HCT116 (cell line): ENCODE data around the gene C5orf24. TPM values are rescaled to one million over a fixed set of nuclear protein-coding genes. Genes with fewer than 3 reads are reported as not detected.

Experiments used
- ATAC-seq: fragments of 200-7000 bp; cut with Tn5 transposase; 2 replicates; pipeline ENCODE4 v1.9.1; 2020; ENCODE audit warnings: mild to moderate bottlenecking, moderate library complexity
- BruUV-seq: library from RNA; stranded (reverse); fragments of 400-500 nt; replicated peaks from 2 replicates; lab custom pipeline; 2021; lab: Mats Ljungman, UMichigan
- CTCF ChIA-PET: fragments of 300-600 bp; sonication (Branson Sonifier 250); formaldehyde crosslinking; loops from one replicate; lab custom pipeline; 2021; ENCODE audit warnings: antibody characterized with exemption; lab: Charles Lee
- POLR2A ChIA-PET: fragments of 300-600, 350-600 bp; sonication (Branson Sonifier 250); formaldehyde crosslinking; loops from one replicate; lab custom pipeline; 2021; ENCODE audit warnings: antibody characterized with exemption; lab: Charles Lee
- RAD21 ChIA-PET, 2 experiments: fragments of 300-600 bp; sonication (Branson Sonifier 250); formaldehyde crosslinking; loops; one replicate each; lab custom pipeline; 2023; ENCODE audit warnings: low total read pairs in 2 of 2; ENCODE audit not compliant: uncharacterized antibody in 2 of 2, unreplicated experiment in 2 of 2, low non-redundant PET in 1 of 2; lab: Charles Lee
- DNase-seq: peaks from one replicate; pipeline ENCODE4 v3.0.0-alpha.2; 2010; ENCODE audit warnings: low read depth, low spot score
- H2AFZ ChIP-seq: fragments of 200-600 bp; shearing (Covaris generic), sonication (generic); 2 replicates; pipeline ENCODE4 v1.6.1; 2017; ENCODE audit warnings: low read depth, mixed run types, mixed read lengths, antibody characterized with exemption, low read length; ENCODE audit not compliant: poor library complexity, severe bottlenecking
- H3K27ac ChIP-seq: 2 replicates; pipeline ENCODE4 v1.5.1; 2012; ENCODE audit warnings: low read depth, low read length
- H3K27me3 ChIP-seq: fragments of 200-600 bp; sonication (generic); 2 replicates; pipeline ENCODE4 v1.6.1; 2016; ENCODE audit warnings: mixed run types, low read length, mixed read lengths; ENCODE audit not compliant: insufficient read depth
- H3K36me3 ChIP-seq, 2 experiments: fragments of 200-500 bp in 1 of 2; fragments of 200-600 bp in 1 of 2; sonication (Bioruptor generic) in 1 of 2; sonication (generic) in 1 of 2; 2 replicates each; pipeline versions ENCODE4 v1.5.1 to v1.6.1; 2014 to 2016; ENCODE audit warnings: low read length in 2 of 2, inconsistent platforms in 1 of 2, mixed read lengths in 1 of 2, mixed run types in 1 of 2; ENCODE audit not compliant: insufficient read depth in 2 of 2, control insufficient read depth in 1 of 2
- H3K4me1 ChIP-seq, 2 experiments: fragments of 200-600 bp in 1 of 2; sonication (generic) in 1 of 2; 2 replicates each; pipeline versions ENCODE4 v1.5.1 to v1.6.1; 2012 to 2017; ENCODE audit warnings: low read length in 2 of 2, inconsistent platforms in 1 of 2, mild to moderate bottlenecking in 1 of 2, mixed read lengths in 1 of 2, mixed run types in 1 of 2, moderate library complexity in 1 of 2; ENCODE audit not compliant: insufficient read depth in 2 of 2, control insufficient read depth in 1 of 2
- H3K4me2 ChIP-seq: fragments of 200-600 bp; sonication (generic); 2 replicates; pipeline ENCODE4 v1.6.1; 2017; ENCODE audit warnings: mixed run types, low read length, mixed read lengths
- H3K4me3 ChIP-seq, 2 experiments: fragments of 200-600 bp in 1 of 2; sonication (generic) in 1 of 2; replicated peaks in 1 of 2; 2 replicates each; pipeline ENCODE4 v1.5.1; 2011 to 2016; ENCODE audit warnings: low read length in 2 of 2, control low read depth in 1 of 2, low read depth in 1 of 2, mild to moderate bottlenecking in 1 of 2, mixed read lengths in 1 of 2, mixed run types in 1 of 2
- H3K79me2 ChIP-seq: fragments of 200-600 bp; sonication (generic); 2 replicates; pipeline ENCODE4 v1.6.1; 2017; ENCODE audit warnings: mild to moderate bottlenecking, mixed run types, low read length, moderate library complexity, mixed read lengths; ENCODE audit not compliant: insufficient read depth
- H3K9ac ChIP-seq: fragments of 200-600 bp; sonication (generic); 2 replicates; pipeline ENCODE4 v1.6.1; 2016; ENCODE audit warnings: low read length, mixed read lengths
- H3K9me2 ChIP-seq: fragments of 200-600 bp; sonication (generic), shearing (Covaris generic); 2 replicates; pipeline ENCODE4 v1.6.1; 2017; ENCODE audit warnings: mixed run types, mild to moderate bottlenecking, moderate library complexity; ENCODE audit not compliant: insufficient read depth
- H3K9me3 ChIP-seq, 2 experiments: fragments of 200-500 bp in 1 of 2; fragments of 200-600 bp in 1 of 2; sonication (Bioruptor generic) in 1 of 2; sonication (generic) in 1 of 2; 2 replicates each; pipeline ENCODE4 v1.6.1; 2014 to 2017; ENCODE audit warnings: low read length in 2 of 2, mixed read lengths in 2 of 2, inconsistent platforms in 1 of 2, low read depth in 1 of 2, mild to moderate bottlenecking in 1 of 2, mixed run types in 1 of 2, moderate library complexity in 1 of 2; ENCODE audit not compliant: control insufficient read depth in 1 of 2, insufficient read depth in 1 of 2
- H4K20me1 ChIP-seq: fragments of 200-600 bp; sonication (generic), shearing (Covaris generic); 2 replicates; pipeline ENCODE4 v1.6.1; 2017; ENCODE audit warnings: mixed run types, mild to moderate bottlenecking, moderate library complexity; ENCODE audit not compliant: insufficient read depth
- CBX3 ChIP-seq: IDR thresholded peaks from 2 replicates; pipeline ENCODE4 v1.6.1; 2012; ENCODE audit warnings: low read depth
- EGR1 ChIP-seq: IDR thresholded peaks from 2 replicates; pipeline ENCODE4 v1.6.1; 2012; ENCODE audit warnings: low read depth
- ELF1 ChIP-seq: IDR thresholded peaks from 2 replicates; pipeline ENCODE4 v1.6.1; 2012; ENCODE audit warnings: low read depth, borderline replicate concordance
- EZH2 ChIP-seq: fragments of 200-600 bp; sonication (generic); IDR thresholded peaks from 2 replicates; pipeline ENCODE4 v1.6.1; 2017; ENCODE audit warnings: antibody characterized with exemption, mixed run types
- FOSL1 ChIP-seq: IDR thresholded peaks from 2 replicates; pipeline ENCODE4 v1.6.1; 2012; ENCODE audit warnings: low read depth
- POLR2A ChIP-seq: IDR thresholded peaks from 2 replicates; pipeline ENCODE4 v1.7.0; 2011; ENCODE audit warnings: borderline replicate concordance; ENCODE audit not compliant: insufficient read depth, insufficient read length; ENCODE audit errors: extremely low read depth
- POLR2AphosphoS5 ChIP-seq: IDR thresholded peaks from 2 replicates; pipeline ENCODE4 v1.6.1; 2011; ENCODE audit warnings: mild to moderate bottlenecking, low read depth, low read length, moderate library complexity
- RAD21 ChIP-seq: IDR thresholded peaks from 2 replicates; pipeline ENCODE4 v1.6.1; 2012; ENCODE audit warnings: low read depth, mild to moderate bottlenecking
- SIN3A ChIP-seq: IDR thresholded peaks from 2 replicates; pipeline ENCODE4 v1.6.1; 2012; ENCODE audit warnings: low read depth
- SP1 ChIP-seq: IDR thresholded peaks from 2 replicates; pipeline ENCODE4 v1.6.1; 2012; ENCODE audit warnings: low read depth
- TCF7L2 ChIP-seq: IDR thresholded peaks from 2 replicates; pipeline ENCODE4 v1.7.0; 2011; ENCODE audit warnings: borderline replicate concordance, inconsistent platforms; ENCODE audit not compliant: insufficient read depth, insufficient read length; ENCODE audit errors: extremely low read depth
- ZFX ChIP-seq: fragments of 450-650 bp; IDR thresholded peaks from 2 replicates; pipeline ENCODE4 v1.6.1; 2017
- intact Hi-C: fragments of 100-400 bp; cut with micrococcal nuclease; formaldehyde crosslinking; loops from 2 replicates; pipeline ENCODE4 v1.10.0; 2022
- total RNA-seq: library from RNA; stranded (reverse); gene quantifications from one replicate; pipeline ENCODE4 v1.2.1, GENCODE V29; 2021; ENCODE audit not compliant: unreplicated experiment
- TF ChIP-seq, protein P1 (sequence below): IDR thresholded peaks from 2 replicates; pipeline ENCODE4 v1.6.1; 2011; ENCODE audit warnings: mild to moderate bottlenecking, low read length, moderate library complexity; ENCODE audit not compliant: insufficient replicate concordance; ENCODE audit errors: extremely low read depth
- TF ChIP-seq, protein P2 (sequence below): IDR thresholded peaks from 2 replicates; pipeline ENCODE4 v1.6.1; 2012
- TF ChIP-seq, protein P3 (sequence below), 3 experiments: fragments of 200-600 bp in 1 of 3; sonication (generic) in 1 of 3; IDR thresholded peaks in 2 of 3; conservative IDR thresholded peaks in 1 of 3; 2 replicates each; pipeline ENCODE4 v1.5.1; 2012 to 2017; ENCODE audit warnings: low read depth in 2 of 3, low read length in 2 of 3, antibody characterized with exemption in 1 of 3, borderline replicate concordance in 1 of 3, control low read depth in 1 of 3, mild to moderate bottlenecking in 1 of 3, mixed read lengths in 1 of 3, mixed run types in 1 of 3, moderate library complexity in 1 of 3; ENCODE audit not compliant: insufficient read depth in 1 of 3

C5orf24 gene
- total RNA-seq, 1 experiment from 2014 or later: 46.9 TPM

- ChIA-PET POLR2A (no interaction called here), RAD21 (no interaction called here), CTCF (no interaction called here)
- no peaks in the 10 kb centered on the region for H3K27me3 ChIP-seq
- H3K9me3 ChIP-seq: no peaks in the 10 kb centered on the region
- no peak overlapping the region for H3K4me2 ChIP-seq
- peaks cover 42 to 59% of the 10 kb centered on the region in 2 experiments for H3K36me3 ChIP-seq
- DNase-seq (no peak), ATAC-seq (no peak)
- no peak overlapping the region for H2AFZ ChIP-seq
- H3K4me1 ChIP-seq: no peaks in the 10 kb centered on the region
- H3K9ac ChIP-seq: no peak overlapping the region
- TF ChIP-seq EZH2 (no peak), RAD21 (no peak), SIN3A (no peak), SP1 (no peak), FOSL1 (no peak), TCF7L2 (no peak), POLR2AphosphoS5 (no peak), ZFX (no peak), CBX3 (no peak), EGR1 (no peak), POLR2A (no peak), ELF1 (no peak)
- TF ChIP-seq, protein P1, sequence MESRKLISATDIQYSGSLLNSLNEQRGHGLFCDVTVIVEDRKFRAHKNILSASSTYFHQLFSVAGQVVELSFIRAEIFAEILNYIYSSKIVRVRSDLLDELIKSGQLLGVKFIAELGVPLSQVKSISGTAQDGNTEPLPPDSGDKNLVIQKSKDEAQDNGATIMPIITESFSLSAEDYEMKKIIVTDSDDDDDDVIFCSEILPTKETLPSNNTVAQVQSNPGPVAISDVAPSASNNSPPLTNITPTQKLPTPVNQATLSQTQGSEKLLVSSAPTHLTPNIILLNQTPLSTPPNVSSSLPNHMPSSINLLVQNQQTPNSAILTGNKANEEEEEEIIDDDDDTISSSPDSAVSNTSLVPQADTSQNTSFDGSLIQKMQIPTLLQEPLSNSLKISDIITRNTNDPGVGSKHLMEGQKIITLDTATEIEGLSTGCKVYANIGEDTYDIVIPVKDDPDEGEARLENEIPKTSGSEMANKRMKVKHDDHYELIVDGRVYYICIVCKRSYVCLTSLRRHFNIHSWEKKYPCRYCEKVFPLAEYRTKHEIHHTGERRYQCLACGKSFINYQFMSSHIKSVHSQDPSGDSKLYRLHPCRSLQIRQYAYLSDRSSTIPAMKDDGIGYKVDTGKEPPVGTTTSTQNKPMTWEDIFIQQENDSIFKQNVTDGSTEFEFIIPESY: no peak
- TF ChIP-seq, protein P2, sequence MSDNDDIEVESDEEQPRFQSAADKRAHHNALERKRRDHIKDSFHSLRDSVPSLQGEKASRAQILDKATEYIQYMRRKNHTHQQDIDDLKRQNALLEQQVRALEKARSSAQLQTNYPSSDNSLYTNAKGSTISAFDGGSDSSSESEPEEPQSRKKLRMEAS: no peak
- TF ChIP-seq, protein P3, sequence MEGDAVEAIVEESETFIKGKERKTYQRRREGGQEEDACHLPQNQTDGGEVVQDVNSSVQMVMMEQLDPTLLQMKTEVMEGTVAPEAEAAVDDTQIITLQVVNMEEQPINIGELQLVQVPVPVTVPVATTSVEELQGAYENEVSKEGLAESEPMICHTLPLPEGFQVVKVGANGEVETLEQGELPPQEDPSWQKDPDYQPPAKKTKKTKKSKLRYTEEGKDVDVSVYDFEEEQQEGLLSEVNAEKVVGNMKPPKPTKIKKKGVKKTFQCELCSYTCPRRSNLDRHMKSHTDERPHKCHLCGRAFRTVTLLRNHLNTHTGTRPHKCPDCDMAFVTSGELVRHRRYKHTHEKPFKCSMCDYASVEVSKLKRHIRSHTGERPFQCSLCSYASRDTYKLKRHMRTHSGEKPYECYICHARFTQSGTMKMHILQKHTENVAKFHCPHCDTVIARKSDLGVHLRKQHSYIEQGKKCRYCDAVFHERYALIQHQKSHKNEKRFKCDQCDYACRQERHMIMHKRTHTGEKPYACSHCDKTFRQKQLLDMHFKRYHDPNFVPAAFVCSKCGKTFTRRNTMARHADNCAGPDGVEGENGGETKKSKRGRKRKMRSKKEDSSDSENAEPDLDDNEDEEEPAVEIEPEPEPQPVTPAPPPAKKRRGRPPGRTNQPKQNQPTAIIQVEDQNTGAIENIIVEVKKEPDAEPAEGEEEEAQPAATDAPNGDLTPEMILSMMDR (IDR thresholded peaks at IDR 0.05 in 2 of 3, conservative IDR thresholded peaks at IDR 0.05 in 1 of 3; ENCODE audit: borderline replicate concordance in 1 of 3, insufficient read depth in 1 of 3, low read depth in 2 of 3, low read length in 2 of 3): no peak
- H3K27ac ChIP-seq: no peak overlapping the region
- intact Hi-C loops: no loop called here
- H4K20me1 ChIP-seq: peaks cover 4% of the 10 kb centered on the region; the same call in 1 of the 2 replicates
- H3K79me2 ChIP-seq: peaks cover 7% of the 10 kb centered on the region; the same call in 1 of the 2 replicates
- BruUV-seq: TSS peak; percentile 15
- no peak overlapping the region for H3K4me3 ChIP-seq
- no peaks in the 10 kb centered on the region for H3K9me2 ChIP-seq
Measured at GRCh38 chr5:134817006-134817405, 28.8 kb upstream of the C5orf24 start.
